Neural cell (in vitro differentiated cells): ENCODE results near the gene EIF4G3. TPM values are rescaled to one million over a fixed set of nuclear protein-coding genes. Genes with fewer than 3 reads are reported as not detected.

Experiments used
- H2AFZ ChIP-seq: fragments of 200-600, 300-800 bp; sonication (generic), shearing (Covaris generic); 2 replicates; pipeline ENCODE4 v1.6.0; 2014; ENCODE audit warnings: low read depth, mild to moderate bottlenecking, antibody characterized with exemption, low read length, moderate library complexity
- H3F3A ChIP-seq: fragments of 200-600 bp; shearing (Covaris generic); 2 replicates; pipeline ENCODE4 v1.6.1; 2016; ENCODE audit warnings: mild to moderate bottlenecking, moderate library complexity, mixed read lengths, antibody characterized with exemption, low read length; ENCODE audit not compliant: insufficient read depth, poor library complexity, severe bottlenecking
- H3K27ac ChIP-seq: fragments of 200-600, 300-800 bp; sonication (generic), shearing (Covaris generic); 2 replicates; pipeline ENCODE4 v1.5.1; 2014; ENCODE audit warnings: mild to moderate bottlenecking, low read length, moderate library complexity
- H3K27me3 ChIP-seq: fragments of 300-800, 200-600 bp; sonication (generic), shearing (Covaris generic); 2 replicates; pipeline ENCODE4 v1.6.0; 2014; ENCODE audit warnings: mild to moderate bottlenecking, low read depth, low read length, moderate library complexity; ENCODE audit not compliant: insufficient read depth
- H3K36me3 ChIP-seq: fragments of 300-800, 200-600 bp; sonication (generic), shearing (Covaris generic); 2 replicates; pipeline ENCODE4 v1.5.1; 2014; ENCODE audit warnings: mild to moderate bottlenecking, antibody characterized with exemption, low read length, moderate library complexity; ENCODE audit not compliant: insufficient read depth
- H3K4me2 ChIP-seq: fragments of 300-800, 200-600 bp; sonication (generic), shearing (Covaris generic); 2 replicates; pipeline ENCODE4 v1.6.0; 2014; ENCODE audit warnings: mild to moderate bottlenecking, low read length
- H3K4me3 ChIP-seq: fragments of 300-800, 200-600 bp; sonication (generic), shearing (Covaris generic); 2 replicates; pipeline ENCODE4 v1.5.1; 2014; ENCODE audit warnings: mild to moderate bottlenecking, low read length, moderate library complexity
- H3K79me2 ChIP-seq: fragments of 200-600 bp; shearing (Covaris generic); replicated peaks from 2 replicates; pipeline ENCODE4 v1.6.0; 2014; ENCODE audit warnings: mild to moderate bottlenecking, low read length, moderate library complexity; ENCODE audit not compliant: insufficient read depth
- H3K9ac ChIP-seq: fragments of 300-800, 200-600 bp; sonication (generic), shearing (Covaris generic); 2 replicates; pipeline ENCODE4 v1.6.1; 2016; ENCODE audit warnings: mild to moderate bottlenecking, low read length, mixed read lengths
- H3K9me2 ChIP-seq: fragments of 200-600 bp; shearing (Covaris generic); 2 replicates; pipeline ENCODE4 v1.6.1; 2016; ENCODE audit warnings: mild to moderate bottlenecking, low read length, mixed read lengths; ENCODE audit not compliant: insufficient read depth
- H3K9me3 ChIP-seq: fragments of 200-600, 300-800 bp; sonication (generic), shearing (Covaris generic); 2 replicates; pipeline ENCODE4 v1.6.1; 2016; ENCODE audit warnings: mild to moderate bottlenecking, mixed run types, low read length, moderate library complexity, mixed read lengths
- H4K20me1 ChIP-seq: fragments of 200-600 bp; shearing (Covaris generic); 2 replicates; pipeline ENCODE4 v1.6.1; 2016; ENCODE audit warnings: mild to moderate bottlenecking, mixed run types; ENCODE audit not compliant: insufficient read depth
- MXI1 ChIP-seq: fragments of 450-650 bp; conservative IDR thresholded peaks from 2 replicates; pipeline ENCODE4 v1.6.1; 2014; ENCODE audit warnings: antibody characterized with exemption, mild to moderate bottlenecking; ENCODE audit not compliant: poor library complexity, severe bottlenecking
- POLR2AphosphoS5 ChIP-seq: IDR thresholded peaks from 2 replicates; pipeline ENCODE4 v1.6.1; 2012
- REST ChIP-seq: IDR thresholded peaks from 2 replicates; pipeline ENCODE4 v1.6.1; 2012; ENCODE audit warnings: borderline replicate concordance
- SMC3 ChIP-seq: fragments of 450-650 bp; conservative IDR thresholded peaks from 2 replicates; pipeline ENCODE4 v1.6.1; 2014; ENCODE audit warnings: antibody characterized with exemption, mild to moderate bottlenecking, moderate library complexity; ENCODE audit not compliant: poor library complexity
- polyA plus RNA-seq: library from polyadenylated mRNA; depleted of rRNA; stranded (reverse); fragments of >200 nt; gene quantifications from 2 replicates; pipeline ENCODE4 v1.2.3, GENCODE V29; 2014
- small RNA-seq, 3 experiments: library from RNA; depleted of rRNA; stranded (forward); fragments of <200 nt; gene quantifications; one replicate each; pipeline ENCODE3, GENCODE V24; 2012
- TF ChIP-seq, protein P1 (sequence below): fragments of 450-650 bp; IDR thresholded peaks from 2 replicates; pipeline ENCODE4 v1.5.1; 2014; ENCODE audit warnings: antibody characterized with exemption, mild to moderate bottlenecking, moderate library complexity; ENCODE audit not compliant: poor library complexity, severe bottlenecking

EIF4G3 gene
- polyA plus RNA-seq, 1 donor from 2014 or later = 56.9 TPM

DNA sequence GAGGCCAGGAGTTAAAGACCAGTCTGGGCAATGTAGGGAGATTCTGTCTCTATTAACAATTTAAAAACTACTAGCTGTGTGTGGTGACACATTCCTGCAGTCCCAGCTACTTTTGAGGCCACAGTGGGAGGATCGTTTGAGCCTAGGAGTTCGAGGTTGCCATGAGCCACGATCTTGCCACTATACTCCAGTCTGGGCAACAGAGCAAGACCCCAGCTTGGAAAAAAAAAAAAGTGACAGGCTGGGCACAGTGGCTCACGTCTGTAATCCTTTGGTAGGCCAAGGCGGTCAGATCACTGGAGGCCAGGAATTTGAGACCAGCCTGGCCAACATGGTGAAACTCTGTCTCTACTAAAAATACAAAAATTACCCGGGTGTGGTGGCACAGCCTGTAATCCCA, 416.4 kb downstream of the EIF4G3 start:
- no peaks in the 10 kb centered on the region for H4K20me1 ChIP-seq
- no peaks in the 10 kb centered on the region for H3K9me3 ChIP-seq
- peaks cover 27% of the 10 kb centered on the region for H3K36me3 ChIP-seq
- TF ChIP-seq MXI1 (no peak), REST (no peak), POLR2AphosphoS5 (no peak), SMC3 (no peak)
- TF ChIP-seq, protein P1, sequence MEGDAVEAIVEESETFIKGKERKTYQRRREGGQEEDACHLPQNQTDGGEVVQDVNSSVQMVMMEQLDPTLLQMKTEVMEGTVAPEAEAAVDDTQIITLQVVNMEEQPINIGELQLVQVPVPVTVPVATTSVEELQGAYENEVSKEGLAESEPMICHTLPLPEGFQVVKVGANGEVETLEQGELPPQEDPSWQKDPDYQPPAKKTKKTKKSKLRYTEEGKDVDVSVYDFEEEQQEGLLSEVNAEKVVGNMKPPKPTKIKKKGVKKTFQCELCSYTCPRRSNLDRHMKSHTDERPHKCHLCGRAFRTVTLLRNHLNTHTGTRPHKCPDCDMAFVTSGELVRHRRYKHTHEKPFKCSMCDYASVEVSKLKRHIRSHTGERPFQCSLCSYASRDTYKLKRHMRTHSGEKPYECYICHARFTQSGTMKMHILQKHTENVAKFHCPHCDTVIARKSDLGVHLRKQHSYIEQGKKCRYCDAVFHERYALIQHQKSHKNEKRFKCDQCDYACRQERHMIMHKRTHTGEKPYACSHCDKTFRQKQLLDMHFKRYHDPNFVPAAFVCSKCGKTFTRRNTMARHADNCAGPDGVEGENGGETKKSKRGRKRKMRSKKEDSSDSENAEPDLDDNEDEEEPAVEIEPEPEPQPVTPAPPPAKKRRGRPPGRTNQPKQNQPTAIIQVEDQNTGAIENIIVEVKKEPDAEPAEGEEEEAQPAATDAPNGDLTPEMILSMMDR = no peak
- H2AFZ ChIP-seq = no peak overlapping the region
- no peak overlapping the region for H3K9ac ChIP-seq
- no peaks in the 10 kb centered on the region for H3K27me3 ChIP-seq
- H3K4me3 ChIP-seq = no peak overlapping the region
- H3K9me2 ChIP-seq = no peaks in the 10 kb centered on the region
- no peak overlapping the region for H3K4me2 ChIP-seq
- no peak overlapping the region for H3K27ac ChIP-seq
- H3K79me2 ChIP-seq = peaks cover 5% of the 10 kb centered on the region
- H3F3A ChIP-seq = no peaks in the 10 kb centered on the region

Small RNAs within 50 kb of the gene (small RNA-seq; reads per million reads assigned to genes)
- 0 reads per million in 3 experiments for gene AL627311.1
- 0.08 to 3.1 (median 2.3) reads per million in 3 experiments for gene MIR1256
- gene RNU7-200P = 0 reads per million in 3 experiments

Other genes with a start within 250 kb of the EIF4G3 start
- gene ECE1, start 113.6 kb upstream of the EIF4G3 start, polyA plus RNA-seq = 7.8 and 10.1 TPM in 2 replicates